Neutrophil (primary cell): Measurements from ENCODE around the gene MID1.
"Not testable (repeated sequence)": the region's sequence is repeated elsewhere in the genome, so short reads cannot be mapped to it uniquely, and the experiment has no call there.

Source experiments
- H3K27ac ChIP-seq: fragments of 200-600 bp; sonication (generic); 2 replicates; pipeline ENCODE4 v1.5.1; 2016; ENCODE audit warnings: mild to moderate bottlenecking, moderate library complexity
- H3K27me3 ChIP-seq: fragments of 200-600 bp; sonication (generic); 2 replicates; pipeline ENCODE4 v1.6.0; 2016; ENCODE audit warnings: mild to moderate bottlenecking
- H3K36me3 ChIP-seq: fragments of 200-600 bp; sonication (generic); 2 replicates; pipeline ENCODE4 v1.5.1; 2017
- H3K4me1 ChIP-seq, 2 experiments: fragments of 200-600 bp in 1 of 2; sonication (generic) in 1 of 2; 1 replicate in 1 of 2; 2 replicates in 1 of 2; pipeline versions ENCODE4 v1.5.1 to v1.6.1; 2013 to 2016; ENCODE audit warnings: low read depth in 1 of 2, low read length in 1 of 2, mild to moderate bottlenecking in 1 of 2, moderate library complexity in 1 of 2; ENCODE audit not compliant: control insufficient read depth in 1 of 2, insufficient read depth in 1 of 2
- H3K4me3 ChIP-seq, 2 experiments: fragments of 200-600 bp in 1 of 2; sonication (generic) in 1 of 2; 1 replicate in 1 of 2; 2 replicates in 1 of 2; pipeline ENCODE4 v1.5.1; 2013 to 2016; ENCODE audit warnings: low read depth in 1 of 2, low read length in 1 of 2, mild to moderate bottlenecking in 1 of 2, moderate library complexity in 1 of 2
- H3K9me3 ChIP-seq: fragments of 200-600 bp; sonication (generic); 2 replicates; pipeline ENCODE4 v1.5.1; 2016
- CTCF ChIP-seq: fragments of 200-600 bp; sonication (generic); IDR thresholded peaks from 2 replicates; pipeline ENCODE4 v1.5.1; 2016; ENCODE audit warnings: antibody characterized with exemption

The MID1 gene

DNA sequence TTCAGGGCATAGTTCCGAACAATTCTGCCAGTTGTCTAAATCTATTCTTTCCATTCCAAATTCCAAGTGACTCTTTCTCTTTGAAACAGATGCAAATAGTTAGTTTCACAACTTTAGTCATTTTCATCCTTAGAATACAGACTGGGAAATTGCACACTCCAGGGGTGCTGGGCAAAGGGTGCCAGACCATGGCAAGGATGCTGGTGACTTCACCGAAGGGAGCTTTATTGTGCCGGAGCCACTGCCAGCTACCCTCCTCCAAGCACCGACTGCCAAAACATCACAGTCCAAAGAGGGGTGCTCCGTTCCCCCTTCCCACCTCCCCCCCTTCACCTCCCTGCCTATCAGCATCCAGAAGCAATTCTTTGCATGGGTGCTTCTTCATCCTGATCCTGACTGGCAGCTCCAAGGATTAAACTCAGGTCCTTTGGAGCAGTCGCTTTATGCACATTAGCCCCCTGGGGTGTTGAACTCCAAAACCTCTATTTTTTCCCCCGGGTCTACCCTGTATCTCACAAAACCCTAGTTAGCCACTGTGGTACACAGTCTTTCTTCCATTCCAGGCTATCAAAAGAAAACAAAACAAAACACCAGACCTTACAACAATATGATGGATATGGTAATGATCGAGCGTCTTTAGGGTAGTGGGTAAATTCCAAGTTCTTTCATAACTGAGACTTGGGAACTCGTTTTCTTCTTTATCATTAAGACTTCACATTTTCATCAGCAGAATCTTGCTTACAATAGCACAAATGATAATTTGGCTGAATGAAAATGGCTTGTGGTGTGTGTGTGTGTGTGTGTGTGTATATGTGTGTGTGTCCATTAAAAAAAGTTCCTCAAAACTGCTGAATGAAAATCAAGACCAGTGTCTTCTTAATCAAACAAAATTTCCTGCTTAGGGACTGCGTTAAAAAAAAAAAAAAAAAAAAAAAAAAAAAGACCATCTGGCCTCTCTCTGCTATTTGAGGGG, 28.7 kb downstream of the MID1 start:
- Histone ChIP-seq H3K36me3 (no peaks in the 10 kb centered on the region), H3K4me3 (no peak overlapping the region), H3K9me3 (no peaks in the 10 kb centered on the region), H3K4me1 (no peaks in the 10 kb centered on the region), H3K27ac (no peak overlapping the region), H3K27me3 (no peaks in the 10 kb centered on the region)
- TF ChIP-seq CTCF = no peak

GRCh38 chrX:10589787-10590186, 30.6 kb downstream of the MID1 start:
- H3K4me3 ChIP-seq, H3K27ac ChIP-seq: not testable (repeated sequence)

GRCh38 chrX:10589098-10589497, 31.3 kb downstream of the MID1 start:
- no peaks in the 10 kb centered on the region for H3K9me3 ChIP-seq
- no peaks in the 10 kb centered on the region for H3K27me3 ChIP-seq
- H3K4me1 ChIP-seq = no peaks in the 10 kb centered on the region
- no peaks in the 10 kb centered on the region for H3K36me3 ChIP-seq
- TF ChIP-seq CTCF = no peak
- H3K4me3 ChIP-seq = no peak overlapping the region
- H3K27ac ChIP-seq = no peak overlapping the region

More at GRCh38 chrX:10589787-10590186, 30.6 kb downstream of the MID1 start:
- H3K36me3 ChIP-seq, H3K4me1 ChIP-seq, H3K9me3 ChIP-seq, H3K27me3 ChIP-seq: not testable (repeated sequence)

GRCh38 chrX:10584882-10585281, 35.5 kb downstream of the MID1 start:
- not testable (repeated sequence) for H3K27me3 ChIP-seq, H3K27ac ChIP-seq, H3K4me1 ChIP-seq, H3K4me3 ChIP-seq, H3K9me3 ChIP-seq, H3K36me3 ChIP-seq

DNA sequence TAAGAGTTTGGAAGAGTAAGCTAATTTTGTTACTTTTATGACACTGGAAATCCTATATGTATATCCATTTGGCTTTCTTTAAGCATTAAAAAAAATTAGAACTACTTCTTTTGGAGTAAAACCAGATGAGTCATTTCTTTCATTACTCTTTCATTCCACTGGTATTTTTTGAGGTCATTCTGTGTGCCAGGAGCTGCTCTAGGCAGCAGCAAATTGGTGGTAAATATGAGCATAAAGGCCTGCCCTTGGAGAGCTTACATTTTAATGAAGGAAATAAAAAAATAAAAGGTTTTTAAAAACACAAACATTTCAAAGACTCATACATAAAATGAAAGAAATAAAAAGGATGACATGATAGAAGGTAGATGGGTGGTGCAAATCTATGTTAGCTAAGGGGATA, 37.4 kb downstream of the MID1 start:
- no peaks in the 10 kb centered on the region for H3K4me1 ChIP-seq
- no peak for TF ChIP-seq CTCF
- H3K27ac ChIP-seq = no peak overlapping the region
- no peak overlapping the region for H3K4me3 ChIP-seq
- H3K36me3 ChIP-seq = no peaks in the 10 kb centered on the region
- no peaks in the 10 kb centered on the region for H3K27me3 ChIP-seq
- no peaks in the 10 kb centered on the region for H3K9me3 ChIP-seq

GRCh38 chrX:10582215-10582733, 38.1 kb downstream of the MID1 start:
- Histone ChIP-seq H3K4me1 (no peaks in the 10 kb centered on the region), H3K9me3 (no peaks in the 10 kb centered on the region), H3K27me3 (no peaks in the 10 kb centered on the region), H3K36me3 (no peaks in the 10 kb centered on the region), H3K27ac (no peak overlapping the region), H3K4me3 (no peak overlapping the region)
- no peak for TF ChIP-seq CTCF
